K562 (cell line): Measurements from ENCODE around the gene FSTL3. TPM values are rescaled to one million over a fixed set of nuclear protein-coding genes. Genes with fewer than 3 reads are reported as not detected.

Source experiments
- ATAC-seq: fragments of 200-7000 bp; cut with Tn5 transposase; 3 replicates; pipeline ENCODE4 v1.9.1; 2020; ENCODE audit warnings: moderate library complexity
- BruUV-seq: library from RNA; stranded (reverse); fragments of 400-500 nt; replicated peaks from 2 replicates; lab custom pipeline; 2021; lab: Mats Ljungman, UMichigan
- CTCF ChIA-PET: fragments of 300-600 bp; formaldehyde crosslinking; extraction: SDS; loops from one replicate; lab custom pipeline; 2021; ENCODE audit warnings: low intra/inter-chr PET ratio; lab: Yijun Ruan, JAX
- POLR2A ChIA-PET: fragments of 300-600, 350-650 bp; sonication (Branson Sonifier 250); formaldehyde crosslinking; extraction: SDS; loops from one replicate; lab custom pipeline; 2021; ENCODE audit warnings: antibody characterized with exemption, inconsistent platforms; lab: Yijun Ruan, JAX
- DNase-seq, 4 experiments: peaks; one replicate each; pipeline versions ENCODE4 v3.0.0 to v3.0.0-alpha.2; 2011 to 2018; ENCODE audit warnings: low spot score in 3 of 4, mixed read lengths in 3 of 4; ENCODE audit errors: extremely low read depth in 1 of 4
- FAIRE-seq: peaks from 2 replicates; lab custom pipeline; 2011; peaks lifted over from hg19 to GRCh38; lab: Jason Lieb, UNC
- H2AFZ ChIP-seq: 2 replicates; pipeline ENCODE4 v1.6.0; 2011; ENCODE audit warnings: low read depth, low read length, control low read depth, inconsistent platforms
- H3K27ac ChIP-seq: fragments of 200-600 bp; 3 replicates; pipeline ENCODE4 v1.8.0; 2011; ENCODE audit warnings: low read depth, mild to moderate bottlenecking, control low read depth, inconsistent platforms, low read length, moderate library complexity, mixed read lengths; ENCODE audit errors: extremely low read depth
- H3K27me3 ChIP-seq, 2 experiments: fragments of 300-600 bp in 1 of 2; 2 replicates in 1 of 2; 3 replicates in 1 of 2; pipeline versions ENCODE4 v1.6.0 to v1.8.0; 2011; ENCODE audit warnings: inconsistent platforms in 2 of 2, low read length in 2 of 2, mild to moderate bottlenecking in 1 of 2, mixed read lengths in 1 of 2, moderate library complexity in 1 of 2; ENCODE audit not compliant: control insufficient read depth in 2 of 2, insufficient read depth in 2 of 2
- H3K36me3 ChIP-seq: fragments of 300-600 bp; 3 replicates; pipeline ENCODE4 v1.8.0; 2011; ENCODE audit warnings: mild to moderate bottlenecking, low read length, inconsistent platforms; ENCODE audit not compliant: control insufficient read depth, insufficient read depth
- H3K4me1 ChIP-seq, 2 experiments: fragments of 200-600 bp in 1 of 2; replicated peaks in 1 of 2; 2 replicates in 1 of 2; 3 replicates in 1 of 2; pipeline versions ENCODE4 v1.5.1 to v1.8.0; 2011; ENCODE audit warnings: inconsistent platforms in 2 of 2, low read length in 2 of 2, mild to moderate bottlenecking in 1 of 2, mixed read lengths in 1 of 2, moderate library complexity in 1 of 2; ENCODE audit not compliant: control insufficient read depth in 2 of 2, insufficient read depth in 2 of 2
- H3K4me2 ChIP-seq: 2 replicates; pipeline ENCODE4 v1.6.1; 2011; ENCODE audit warnings: low read length, control low read depth, inconsistent platforms, mixed read lengths; ENCODE audit not compliant: insufficient read depth
- H3K4me3 ChIP-seq: fragments of 200-600 bp; sonication (generic), shearing (Covaris generic); 2 replicates; pipeline ENCODE4 v1.5.1; 2016; ENCODE audit warnings: control low read depth, inconsistent platforms
- H3K79me2 ChIP-seq: fragments of 200-600 bp; 3 replicates; pipeline ENCODE4 v1.8.0; 2011; ENCODE audit warnings: low read length, inconsistent platforms; ENCODE audit not compliant: control insufficient read depth, insufficient read depth
- H3K9ac ChIP-seq, 2 experiments: 2 replicates each; pipeline versions ENCODE4 v1.6.0 to v1.6.1; 2011; ENCODE audit warnings: low read depth in 2 of 2, low read length in 2 of 2, control low read depth in 1 of 2, inconsistent platforms in 1 of 2, mild to moderate bottlenecking in 1 of 2, mixed read lengths in 1 of 2; ENCODE audit not compliant: insufficient read depth in 1 of 2
- H3K9me1 ChIP-seq: one replicate; pipeline ENCODE4 v1.6.0; 2011; ENCODE audit warnings: inconsistent platforms, mild to moderate bottlenecking, low read length, moderate library complexity; ENCODE audit not compliant: control insufficient read depth, insufficient read depth
- H3K9me3 ChIP-seq: replicated peaks from 2 replicates; pipeline ENCODE4 v1.5.1; 2011; ENCODE audit warnings: low read depth, low read length, inconsistent platforms; ENCODE audit not compliant: control insufficient read depth, insufficient read depth
- H4K20me1 ChIP-seq: replicated peaks from 2 replicates; pipeline ENCODE4 v1.6.1; 2011; ENCODE audit warnings: low read length, inconsistent platforms, mixed read lengths; ENCODE audit not compliant: control insufficient read depth, insufficient read depth
- SIX5 ChIP-seq, 2 experiments: IDR thresholded peaks; 2 replicates each; pipeline ENCODE4 v1.6.1; 2011; ENCODE audit warnings: low read length in 2 of 2, borderline replicate concordance in 1 of 2, low read depth in 1 of 2, mild to moderate bottlenecking in 1 of 2, moderate library complexity in 1 of 2; ENCODE audit not compliant: insufficient read depth in 1 of 2
- ZKSCAN1 ChIP-seq: fragments of 150-350 bp; IDR thresholded peaks from 2 replicates; pipeline ENCODE4 v1.6.1; 2016; ENCODE audit warnings: low read depth, low read length
- whole genome bisulfite sequencing: fragments of 100-300 bp; shearing (Covaris generic); methylation state at CpG from one replicate; pipeline ENCODE4 v1.1.6; 2016; ENCODE audit warnings: low coverage, mixed read lengths; ENCODE audit not compliant: insufficient coverage; ENCODE audit errors: missing lambda C conversion rate; 5-methylcytosine and 5-hydroxymethylcytosine counted together
- in situ Hi-C: fragments of 300-500 bp; cut with MboI; formaldehyde crosslinking; loops from 4 replicates; pipeline ENCODE4 v1.15.0; 2018; ENCODE audit warnings: inconsistent platforms, mixed read lengths
- intact Hi-C: fragments of 100-400 bp; cut with micrococcal nuclease; formaldehyde crosslinking; loops from 2 replicates; pipeline ENCODE4 v1.14.2; 2022
- polyA plus RNA-seq, 8 experiments: library from polyadenylated mRNA; depleted of rRNA in 4 of 8; stranded (reverse) in 5 of 8; unstranded in 3 of 8; fragments of >200 nt; fragmentation: Nextera tagmentation in 2 of 8; fragmentation: Illumina TruSeq in 1 of 8; extraction: Ambion mirVana in 2 of 8; extraction: Trizol in 1 of 8; gene quantifications; 2 replicates each; pipeline versions ENCODE4 v1.2.1 to v1.2.3, GENCODE V29; 2011 to 2014; ENCODE audit warnings: inconsistent platforms in 1 of 8, missing spikeins in 1 of 8
- total RNA-seq, 7 experiments: library from RNA; depleted of rRNA in 6 of 7; stranded (reverse); fragments of >200 nt in 6 of 7; fragmentation: Illumina TruSeq in 2 of 7; extraction: Trizol in 2 of 7; gene quantifications; 2 replicates each; pipeline versions ENCODE4 v1.2.1 to v1.2.3, GENCODE V29; 2011 to 2021; ENCODE audit warnings: low replicate concordance in 1 of 7
- TF ChIP-seq, protein P1 (sequence below): fragments of 250-450 bp; sonication (Bioruptor Pico); IDR thresholded peaks from 2 replicates; pipeline ENCODE4 v1.8.0; 2021; ENCODE audit warnings: moderate library complexity, mild to moderate bottlenecking, inconsistent platforms
- TF ChIP-seq, protein P2 (sequence below), 3 experiments: fragments of 200-800 bp in 1 of 3; sonication (Bioruptor generic) in 1 of 3; sonication (generic) in 1 of 3; formaldehyde crosslinking in 1 of 3; IDR thresholded peaks; 2 replicates each; pipeline versions ENCODE4 v1.6.1 to v1.8.0; 2016 to 2022; ENCODE audit warnings: mild to moderate bottlenecking in 2 of 3, missing compliant biosample characterization in 2 of 3, missing genetic modification characterization in 2 of 3, missing genetic modification reagents in 1 of 3

The FSTL3 gene
- total and polyA plus RNA-seq, 9 of the 15 experiments (the other 6 are each of a cell fraction or from before 2014, with no cell fraction given) = 0.35 to 6.8 (median 4.2) TPM; not detected in 1

DNA sequence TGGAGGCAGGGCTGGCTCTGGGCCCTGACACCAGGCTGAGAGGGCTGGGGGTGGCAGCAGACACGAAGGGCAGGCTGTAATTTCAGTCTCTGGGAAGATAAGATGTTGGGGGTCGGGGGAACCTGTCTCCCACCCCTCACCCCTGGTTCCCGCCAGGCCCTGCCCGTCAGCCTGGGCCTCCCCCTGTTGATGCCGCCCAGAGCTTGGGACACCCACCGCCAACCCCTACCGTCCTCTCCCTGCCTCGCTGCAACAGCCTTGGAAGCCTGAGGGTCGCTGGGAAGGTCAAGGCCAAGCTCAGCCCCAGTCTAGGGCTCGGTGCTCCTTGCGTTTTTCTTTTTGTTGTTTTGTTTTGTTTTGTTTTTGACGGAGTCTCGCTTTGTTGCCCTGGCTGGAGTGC, 47.1 kb downstream of the FSTL3 start:
- CTCF ChIA-PET = no interaction called here
- H3K4me3 ChIP-seq = no peak overlapping the region
- POLR2A ChIA-PET = interaction anchor here (0.7 kb wide), 1 partner anchor 11 kb away, joined by 3 read pairs; no protein-coding TSS in a partner anchor
- H3K27ac ChIP-seq = no peak overlapping the region
- WGBS = 53% methylated on average over 8 of the region's 13 CpGs
- H3K9ac ChIP-seq = peak overlapping the region in 1 of 2 experiments; percentile 68; a peak in 2 of 4 replicates
- FAIRE-seq (no peak), ATAC-seq (no peak), DNase-seq (no peak)
- no peak overlapping the region for H2AFZ ChIP-seq
- no peaks in the 10 kb centered on the region for H3K27me3 ChIP-seq
- H3K4me2 ChIP-seq = no peak overlapping the region
- H3K4me1 ChIP-seq = peaks cover 0 to 49% of the 10 kb centered on the region in 2 experiments; a peak in 2 of 5 replicates
- in situ Hi-C loops (no loop called here), intact Hi-C loops (no loop called here)
- H4K20me1 ChIP-seq = no peaks in the 10 kb centered on the region
- no peaks in the 10 kb centered on the region for H3K36me3 ChIP-seq
- BruUV-seq = no TSS peak
- no peaks in the 10 kb centered on the region for H3K79me2 ChIP-seq
- no peaks in the 10 kb centered on the region for H3K9me3 ChIP-seq
- TF ChIP-seq SIX5 (IDR thresholded peaks at IDR 0.05; ENCODE audit: borderline replicate concordance in 1 of 2, insufficient read depth in 1 of 2, low read depth in 1 of 2, low read length in 2 of 2) = no peak
- TF ChIP-seq, protein P1, sequence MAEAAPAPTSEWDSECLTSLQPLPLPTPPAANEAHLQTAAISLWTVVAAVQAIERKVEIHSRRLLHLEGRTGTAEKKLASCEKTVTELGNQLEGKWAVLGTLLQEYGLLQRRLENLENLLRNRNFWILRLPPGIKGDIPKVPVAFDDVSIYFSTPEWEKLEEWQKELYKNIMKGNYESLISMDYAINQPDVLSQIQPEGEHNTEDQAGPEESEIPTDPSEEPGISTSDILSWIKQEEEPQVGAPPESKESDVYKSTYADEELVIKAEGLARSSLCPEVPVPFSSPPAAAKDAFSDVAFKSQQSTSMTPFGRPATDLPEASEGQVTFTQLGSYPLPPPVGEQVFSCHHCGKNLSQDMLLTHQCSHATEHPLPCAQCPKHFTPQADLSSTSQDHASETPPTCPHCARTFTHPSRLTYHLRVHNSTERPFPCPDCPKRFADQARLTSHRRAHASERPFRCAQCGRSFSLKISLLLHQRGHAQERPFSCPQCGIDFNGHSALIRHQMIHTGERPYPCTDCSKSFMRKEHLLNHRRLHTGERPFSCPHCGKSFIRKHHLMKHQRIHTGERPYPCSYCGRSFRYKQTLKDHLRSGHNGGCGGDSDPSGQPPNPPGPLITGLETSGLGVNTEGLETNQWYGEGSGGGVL = no peak
- H3K9me1 ChIP-seq = no peaks in the 10 kb centered on the region

DNA sequence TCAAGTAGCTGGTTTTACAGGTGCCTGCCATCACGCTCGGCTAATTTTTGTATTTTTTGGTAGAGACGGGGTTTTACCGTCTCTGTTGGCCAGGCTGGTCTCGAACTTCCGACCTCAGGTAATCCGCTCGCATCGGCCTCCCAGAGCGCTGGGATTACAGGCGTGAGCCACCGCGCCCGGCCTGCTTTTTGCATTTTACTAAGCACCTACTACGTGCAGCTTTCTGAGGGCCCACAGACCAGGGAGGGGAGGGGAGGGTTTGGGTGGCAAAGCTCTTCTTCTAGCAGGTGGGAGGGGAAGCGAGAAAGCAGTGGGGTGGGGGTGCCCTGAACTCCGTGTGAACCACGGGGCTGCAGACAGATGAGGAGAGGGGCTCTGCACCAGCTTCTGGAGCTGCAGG, 47.5 kb downstream of the FSTL3 start:
- intact Hi-C loops = no loop called here
- H3K27ac ChIP-seq = no peak overlapping the region
- no peak overlapping the region for H3K9ac ChIP-seq
- H3K27me3 ChIP-seq = no peaks in the 10 kb centered on the region
- ATAC-seq (no peak), FAIRE-seq (no peak), DNase-seq (no peak)
- BruUV-seq = no TSS peak
- in situ Hi-C loops = no loop called here
- no peaks in the 10 kb centered on the region for H3K9me3 ChIP-seq
- 66% methylated on average over 15 of the region's 18 CpGs for WGBS
- no peak overlapping the region for H3K4me2 ChIP-seq
- no peaks in the 10 kb centered on the region for H3K36me3 ChIP-seq
- CTCF ChIA-PET = no interaction called here
- no peaks in the 10 kb centered on the region for H3K79me2 ChIP-seq
- no peaks in the 10 kb centered on the region for H4K20me1 ChIP-seq
- H3K9me1 ChIP-seq = no peaks in the 10 kb centered on the region
- H2AFZ ChIP-seq = no peak overlapping the region
- peak; percentile 82 for TF ChIP-seq ZKSCAN1
- TF ChIP-seq, protein P2, sequence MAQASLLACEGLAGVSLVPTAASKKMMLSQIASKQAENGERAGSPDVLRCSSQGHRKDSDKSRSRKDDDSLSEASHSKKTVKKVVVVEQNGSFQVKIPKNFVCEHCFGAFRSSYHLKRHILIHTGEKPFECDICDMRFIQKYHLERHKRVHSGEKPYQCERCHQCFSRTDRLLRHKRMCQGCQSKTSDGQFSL (CRISPR knock-in tag; IDR thresholded peaks at IDR 0.05) = no peak
- TF ChIP-seq, protein P2 (tag; IDR thresholded peaks at IDR 0.05) = no peak
- peaks cover 0 to 44% of the 10 kb centered on the region in 2 experiments; a peak in 2 of 5 replicates for H3K4me1 ChIP-seq
- POLR2A ChIA-PET = no interaction called here
- no peak overlapping the region for H3K4me3 ChIP-seq
